Measurements from ENCODE around the gene ZC3HAV1L. TPM values are rescaled to one million over a fixed set of nuclear protein-coding genes. Genes with fewer than 3 reads are reported as not detected.

The ZC3HAV1L gene
- total and polyA plus RNA-seq, 2 of the 13 experiments (the other 11 are each of a cell fraction or from before 2014, with no cell fraction given), result 8.4 to 11.1 TPM

- no peak for TF ChIP-seq MTA3 (CRISPR knock-in tag; IDR thresholded peaks at IDR 0.05)
- no peak for TF ChIP-seq ZUFSP (CRISPR knock-in tag; IDR thresholded peaks at IDR 0.05; ENCODE audit: borderline replicate concordance)
- TF ChIP-seq ZMYM2 (CRISPR knock-in tag; IDR thresholded peaks at IDR 0.05), result no peak
- TF ChIP-seq ZSCAN22 (CRISPR knock-in tag; IDR thresholded peaks at IDR 0.05), result no peak
- peak; percentile 56; the same call in 1 of the 2 replicates for TF ChIP-seq SAP130 (CRISPR knock-in tag; IDR thresholded peaks at IDR 0.05; ENCODE audit: low read depth)
- TF ChIP-seq ZFX (CRISPR knock-in tag; IDR thresholded peaks at IDR 0.05; ENCODE audit: low read depth), result peak; percentile 96
- no peak for TF ChIP-seq TRIM22 (IDR thresholded peaks at IDR 0.05)
- no peak for TF ChIP-seq RFXANK (CRISPR knock-in tag; IDR thresholded peaks at IDR 0.05)
- TF ChIP-seq YY1 (IDR thresholded peaks at IDR 0.05; ENCODE audit: insufficient read depth, insufficient replicate concordance, low read depth, low read length), result peak; percentile 59
- no peak for TF ChIP-seq ZNF317 (CRISPR knock-in tag; IDR thresholded peaks at IDR 0.05)
- no peak for TF ChIP-seq ZFP37 (CRISPR knock-in tag; IDR thresholded peaks at IDR 0.05; ENCODE audit: borderline replicate concordance)
- TF ChIP-seq ZNF546 (CRISPR knock-in tag; conservative IDR thresholded peaks at IDR 0.05), result 0 out of 2 replicates have a peak, but pooled peaks have one; percentile 50
- no peak for TF ChIP-seq LRRFIP1 (CRISPR knock-in tag; conservative IDR thresholded peaks at IDR 0.05)
- no peak for TF ChIP-seq NFE2L1 (CRISPR knock-in tag; IDR thresholded peaks at IDR 0.05; ENCODE audit: borderline replicate concordance)
- TF ChIP-seq TGIF2 (CRISPR knock-in tag; IDR thresholded peaks at IDR 0.05), result no peak
- TF ChIP-seq XRCC5 (optimal IDR thresholded peaks at IDR 0.05; ENCODE audit: low read length), result no peak
- TF ChIP-seq ZFP1 (CRISPR knock-in tag; IDR thresholded peaks at IDR 0.05), result no peak
- TF ChIP-seq NR2C2 (CRISPR knock-in tag; IDR thresholded peaks at IDR 0.05; ENCODE audit: borderline replicate concordance), result no peak
- TF ChIP-seq ZNF510 (CRISPR knock-in tag; IDR thresholded peaks at IDR 0.05; ENCODE audit: low read depth), result no peak
- TF ChIP-seq ZNF337 (CRISPR knock-in tag; IDR thresholded peaks at IDR 0.05; ENCODE audit: borderline replicate concordance, low read depth), result no peak
- TF ChIP-seq ZNF552 (CRISPR knock-in tag; IDR thresholded peaks at IDR 0.05; ENCODE audit: borderline replicate concordance), result no peak
- TF ChIP-seq ZNF33B (CRISPR knock-in tag; IDR thresholded peaks at IDR 0.05), result no peak
- TF ChIP-seq MED13 (CRISPR knock-in tag; IDR thresholded peaks at IDR 0.05), result no peak
- TF ChIP-seq PCBP1 (IDR thresholded peaks at IDR 0.05; ENCODE audit: borderline replicate concordance, low read depth, low read length), result no peak
- no peak for TF ChIP-seq ZNF550 (CRISPR knock-in tag; IDR thresholded peaks at IDR 0.05; ENCODE audit: borderline replicate concordance)
- TF ChIP-seq PAX8 (CRISPR knock-in tag; IDR thresholded peaks at IDR 0.05; ENCODE audit: borderline replicate concordance), result no peak
These were observed at the start of gene ZC3HAV1L (continued) for GRCh38 chr7:139035586-139036353.

All from HepG2 (cell line).